Endothelial cell of coronary artery (primary cell): ENCODE data around the gene GIPC3. TPM values are rescaled to one million over a fixed set of nuclear protein-coding genes. Genes with fewer than 3 reads are reported as not detected.

Source experiments
- total RNA-seq: library from RNA; depleted of rRNA; stranded (reverse); fragments of >200 nt; gene quantifications from 2 replicates; pipeline ENCODE4 v1.2.3, GENCODE V29; 2014

GIPC3 gene
- total RNA-seq, result 0.19 and 0.27 TPM in 2 replicates

GRCh38 chr19:3585301-3586126 is at the start of gene GIPC3:
Gene GIPC3 (plus strand): TSS chr19:3585478. CDS start chr19:3585598, 120 bp downstream.

GRCh38 chr19:3538965-3539755 is 46.1 kb upstream of the GIPC3 start, which contains the start of gene TEKTIP1:
Gene TEKTIP1 (plus strand): TSS chr19:3539174. CDS start chr19:3539178, 4 bp downstream.

GRCh38 chr19:3557461-3558248 is 27.6 kb upstream of the GIPC3 start, which contains the start of gene MFSD12:
Gene MFSD12 (minus strand): TSS chr19:3557586. CDS start chr19:3557403, 183 bp downstream.

GRCh38 chr19:3572855-3573161 is 12.5 kb upstream of the GIPC3 start, which contains the start of gene HMG20B:
Gene HMG20B (plus strand): TSS chr19:3572944. CDS start chr19:3573310, 366 bp downstream.

GRCh38 chr19:3606690-3607289 is 21.5 kb downstream of the GIPC3 start, which contains the start of gene TBXA2R:
Gene TBXA2R (minus strand): TSS chr19:3606875. CDS start chr19:3600634, 6,241 bp downstream.

GRCh38 chr19:3626473-3627350 is 41.4 kb downstream of the GIPC3 start, which contains the start of gene CACTIN:
Gene CACTIN (minus strand): TSS chr19:3626790. CDS start chr19:3626762, 28 bp downstream.

Other genes with a start within 250 kb of the GIPC3 start
- 24.3 and 43.8 TPM in 2 replicates for gene NFIC, start 218.9 kb upstream of the GIPC3 start, total RNA-seq
- gene SMIM24, start 105.0 kb upstream of the GIPC3 start, total RNA-seq, result not detected in 2 replicates
- gene SMIM44, start 102.0 kb upstream of the GIPC3 start, total RNA-seq, result not detected in 2 replicates
- 11.4 and 14.6 TPM in 2 replicates for gene DOHH, start 84.8 kb upstream of the GIPC3 start, total RNA-seq
- gene FZR1, start 79.2 kb upstream of the GIPC3 start, total RNA-seq, result 40.9 and 42.4 TPM in 2 replicates
- gene TEKTIP1, start 46.3 kb upstream of the GIPC3 start, total RNA-seq, result not detected in 2 replicates
- 67.7 and 122 TPM in 2 replicates for gene MFSD12, start 27.9 kb upstream of the GIPC3 start, total RNA-seq
- gene HMG20B, start 12.5 kb upstream of the GIPC3 start, total RNA-seq, result 77.0 and 78.4 TPM in 2 replicates
- gene TBXA2R, start 21.4 kb downstream of the GIPC3 start, total RNA-seq, result 0.63 and 1.2 TPM in 2 replicates
- 31.2 and 34.4 TPM in 2 replicates for gene CACTIN, start 41.3 kb downstream of the GIPC3 start, total RNA-seq
- gene PIP5K1C, start 115.0 kb downstream of the GIPC3 start, total RNA-seq, result 17.5 and 34.1 TPM in 2 replicates
- gene TJP3, start 122.9 kb downstream of the GIPC3 start, total RNA-seq, result not detected in 2 replicates
- gene APBA3, start 176.2 kb downstream of the GIPC3 start, total RNA-seq, result 13.8 and 19.8 TPM in 2 replicates
- gene MRPL54, start 177.2 kb downstream of the GIPC3 start, total RNA-seq, result 49.8 and 52.0 TPM in 2 replicates
- gene RAX2, start 186.8 kb downstream of the GIPC3 start, total RNA-seq, result not detected in 2 replicates
- not detected in 2 replicates for gene MATK, start 200.9 kb downstream of the GIPC3 start, total RNA-seq